WTC11 (cell line): ENCODE data around the gene SHCBP1.

Source experiments
- CREB1 ChIP-seq: sonication (generic); formaldehyde crosslinking; IDR thresholded peaks from 2 replicates; pipeline ENCODE4 v1.8.0; 2023; ENCODE audit warnings: mild to moderate bottlenecking, missing genetic modification reagents
- E2F4 ChIP-seq: sonication (generic); formaldehyde crosslinking; IDR thresholded peaks from 2 replicates; pipeline ENCODE4 v1.8.1; 2022; ENCODE audit warnings: low read depth, mild to moderate bottlenecking, moderate library complexity, missing genetic modification reagents, borderline replicate concordance
- MAX ChIP-seq: sonication (generic); formaldehyde crosslinking; IDR thresholded peaks from 2 replicates; pipeline ENCODE4 v1.8.0; 2022; ENCODE audit warnings: mild to moderate bottlenecking, missing genetic modification reagents
- PRRX2 ChIP-seq: fragments of 250-450 bp; sonication (Bioruptor Pico); IDR thresholded peaks from 2 replicates; pipeline ENCODE4 v1.8.0; 2021; ENCODE audit warnings: mild to moderate bottlenecking
- TP53 ChIP-seq: sonication (generic); formaldehyde crosslinking; IDR thresholded peaks from 2 replicates; pipeline ENCODE4 v1.8.1; 2023; ENCODE audit warnings: mild to moderate bottlenecking, missing genetic modification reagents
- USF1 ChIP-seq: sonication (generic); formaldehyde crosslinking; IDR thresholded peaks from 2 replicates; pipeline ENCODE4 v1.8.0; 2022; ENCODE audit warnings: mild to moderate bottlenecking, missing genetic modification reagents
- ZNF121 ChIP-seq: sonication (generic); formaldehyde crosslinking; IDR thresholded peaks from 2 replicates; pipeline ENCODE4 v1.8.0; 2023; ENCODE audit warnings: missing genetic modification reagents
- ZSCAN18 ChIP-seq: fragments of 250-450 bp; sonication (Bioruptor Pico); IDR thresholded peaks from 2 replicates; pipeline ENCODE4 v2.1.2; 2022; ENCODE audit warnings: mild to moderate bottlenecking, moderate library complexity
- TF ChIP-seq, protein P1 (sequence below): fragments of 200-600 bp; IDR thresholded peaks from 2 replicates; pipeline ENCODE4 v1.8.0; 2022; ENCODE audit warnings: antibody characterized with exemption
- TF ChIP-seq, protein P2 (sequence below): fragments of 250-450 bp; sonication (Bioruptor Pico); IDR thresholded peaks from 2 replicates; pipeline ENCODE4 v1.9.0; 2021; ENCODE audit warnings: mild to moderate bottlenecking

DNA sequence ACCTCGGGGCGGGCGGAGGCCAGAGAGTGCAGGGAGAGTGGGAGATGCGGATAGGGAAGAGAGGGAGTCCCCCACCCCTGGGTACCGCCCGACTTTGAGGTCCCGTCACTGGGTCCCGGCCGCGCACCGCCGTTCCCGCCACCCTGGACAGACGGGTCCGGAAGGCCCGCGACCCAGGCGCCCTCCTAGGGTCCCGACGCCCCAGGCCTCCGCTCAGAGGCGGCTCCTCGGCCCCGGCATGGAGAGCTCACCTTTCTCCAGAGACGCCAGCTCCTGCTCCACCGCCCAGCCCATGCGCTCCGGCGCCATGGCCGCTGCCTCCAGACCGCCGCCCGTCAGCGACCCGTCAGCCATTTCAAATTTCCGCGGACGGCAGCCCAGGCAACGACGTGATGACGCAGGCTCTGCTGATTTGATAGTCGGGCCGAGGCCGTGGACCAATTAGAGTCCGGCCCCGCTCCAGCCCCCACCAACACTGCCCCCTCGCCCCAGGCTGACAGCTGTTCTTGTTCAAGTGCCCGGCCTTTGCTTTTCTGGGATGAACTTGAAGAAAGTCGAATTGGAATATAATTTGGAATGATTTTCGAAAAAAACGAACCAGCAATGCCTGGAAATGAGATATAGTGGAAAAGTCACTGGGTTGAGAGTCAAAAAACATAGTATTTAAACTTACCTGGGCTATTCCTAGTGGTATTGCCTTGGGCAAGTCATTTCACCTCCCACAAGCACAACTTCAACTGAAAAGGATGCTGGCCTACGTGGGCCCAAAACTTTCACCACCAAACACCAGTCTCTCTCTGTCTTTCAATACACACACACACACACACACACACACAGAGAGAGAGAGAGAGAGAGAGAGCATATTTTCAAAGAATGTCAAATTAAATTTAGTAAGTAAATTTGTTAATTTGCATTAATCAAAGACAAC, at the start of gene SHCBP1:
- no peak for TF ChIP-seq ZSCAN18 (CRISPR knock-in tag)
- no peak for TF ChIP-seq PRRX2
- TF ChIP-seq, protein P1, sequence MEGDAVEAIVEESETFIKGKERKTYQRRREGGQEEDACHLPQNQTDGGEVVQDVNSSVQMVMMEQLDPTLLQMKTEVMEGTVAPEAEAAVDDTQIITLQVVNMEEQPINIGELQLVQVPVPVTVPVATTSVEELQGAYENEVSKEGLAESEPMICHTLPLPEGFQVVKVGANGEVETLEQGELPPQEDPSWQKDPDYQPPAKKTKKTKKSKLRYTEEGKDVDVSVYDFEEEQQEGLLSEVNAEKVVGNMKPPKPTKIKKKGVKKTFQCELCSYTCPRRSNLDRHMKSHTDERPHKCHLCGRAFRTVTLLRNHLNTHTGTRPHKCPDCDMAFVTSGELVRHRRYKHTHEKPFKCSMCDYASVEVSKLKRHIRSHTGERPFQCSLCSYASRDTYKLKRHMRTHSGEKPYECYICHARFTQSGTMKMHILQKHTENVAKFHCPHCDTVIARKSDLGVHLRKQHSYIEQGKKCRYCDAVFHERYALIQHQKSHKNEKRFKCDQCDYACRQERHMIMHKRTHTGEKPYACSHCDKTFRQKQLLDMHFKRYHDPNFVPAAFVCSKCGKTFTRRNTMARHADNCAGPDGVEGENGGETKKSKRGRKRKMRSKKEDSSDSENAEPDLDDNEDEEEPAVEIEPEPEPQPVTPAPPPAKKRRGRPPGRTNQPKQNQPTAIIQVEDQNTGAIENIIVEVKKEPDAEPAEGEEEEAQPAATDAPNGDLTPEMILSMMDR, result no peak
- peak; percentile 42; the same call in 1 of the 2 replicates for TF ChIP-seq MAX
- no peak for TF ChIP-seq CREB1 (CRISPR knock-in tag)
- no peak for TF ChIP-seq USF1 (CRISPR knock-in tag)
- no peak for TF ChIP-seq TP53
- TF ChIP-seq, protein P2, sequence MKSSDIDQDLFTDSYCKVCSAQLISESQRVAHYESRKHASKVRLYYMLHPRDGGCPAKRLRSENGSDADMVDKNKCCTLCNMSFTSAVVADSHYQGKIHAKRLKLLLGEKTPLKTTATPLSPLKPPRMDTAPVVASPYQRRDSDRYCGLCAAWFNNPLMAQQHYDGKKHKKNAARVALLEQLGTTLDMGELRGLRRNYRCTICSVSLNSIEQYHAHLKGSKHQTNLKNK (CRISPR knock-in tag), result no peak
- TF ChIP-seq ZNF121 (CRISPR knock-in tag), result no peak
- peak; percentile 96 for TF ChIP-seq E2F4
